GM18868 (cell line): ENCODE data around the gene CIRBP.
A peak's percentile ranks its signal among the peaks of the same experiment; 100 is the strongest.

Source experiments
- ATAC-seq: cut with Tn5 transposase; IDR thresholded peaks from one replicate; pipeline ENCODE4 v1.9.1; 2021; ENCODE audit warnings: mild to moderate bottlenecking, moderate library complexity; ENCODE audit not compliant: unreplicated experiment

Gene CIRBP

DNA sequence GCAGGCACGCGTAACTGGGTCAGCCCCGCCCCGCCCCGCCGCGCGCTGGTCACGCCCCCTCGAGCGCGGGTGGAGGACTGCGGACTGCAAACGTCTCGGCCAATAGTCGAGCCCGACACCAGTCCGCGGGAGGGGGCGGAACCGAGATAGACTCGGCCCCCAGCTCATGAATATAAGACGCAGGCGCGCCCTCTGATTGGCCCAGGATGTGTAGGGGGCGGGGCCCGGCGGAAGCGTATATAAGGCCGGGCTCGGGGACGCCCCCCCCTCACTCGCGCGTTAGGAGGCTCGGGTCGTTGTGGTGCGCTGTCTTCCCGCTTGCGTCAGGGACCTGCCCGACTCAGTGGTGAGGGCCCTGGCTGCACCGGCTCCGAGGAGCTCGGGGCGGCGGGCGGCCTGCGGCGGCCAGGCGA lies at the start of gene CIRBP:
TSS of gene CIRBP (plus strand) at position 268 of the 413 bp plus-strand sequence. CDS start 1,602 bp downstream, outside the sequence.
- ATAC-seq, result peak; percentile 58

DNA sequence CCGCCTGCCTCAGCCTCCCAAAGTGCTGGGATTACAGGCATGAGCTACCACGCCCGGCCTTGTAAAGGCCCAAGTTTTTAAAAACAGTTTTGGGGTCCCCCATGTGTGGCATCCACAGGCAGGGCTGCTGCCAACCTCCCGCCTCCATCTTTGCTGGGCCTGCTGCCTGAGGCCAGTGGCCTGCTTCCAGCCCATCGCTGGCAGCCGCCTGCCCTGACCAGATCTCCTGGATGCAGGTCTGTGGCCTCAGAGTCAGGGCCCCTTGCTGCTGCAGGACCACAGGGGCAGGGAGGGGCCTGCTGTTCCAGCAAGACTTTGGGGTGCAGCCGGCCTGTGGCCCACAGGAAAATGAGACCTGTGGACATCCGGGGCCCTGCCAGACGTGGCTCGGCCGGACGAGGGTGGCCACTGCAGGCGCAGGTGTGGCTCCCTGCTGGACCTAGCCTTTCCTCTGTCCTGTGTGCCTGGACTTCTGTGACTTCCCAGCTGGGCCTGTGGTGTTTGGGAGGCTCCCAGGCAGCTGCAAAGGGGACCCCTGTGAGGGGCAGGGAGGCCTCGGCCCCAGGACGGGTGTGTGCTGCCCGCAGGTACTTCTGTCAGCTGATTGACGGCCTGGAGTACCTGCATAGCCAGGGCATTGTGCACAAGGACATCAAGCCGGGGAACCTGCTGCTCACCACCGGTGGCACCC lies 49.2 kb upstream of the CIRBP start:
- no peak for ATAC-seq

DNA sequence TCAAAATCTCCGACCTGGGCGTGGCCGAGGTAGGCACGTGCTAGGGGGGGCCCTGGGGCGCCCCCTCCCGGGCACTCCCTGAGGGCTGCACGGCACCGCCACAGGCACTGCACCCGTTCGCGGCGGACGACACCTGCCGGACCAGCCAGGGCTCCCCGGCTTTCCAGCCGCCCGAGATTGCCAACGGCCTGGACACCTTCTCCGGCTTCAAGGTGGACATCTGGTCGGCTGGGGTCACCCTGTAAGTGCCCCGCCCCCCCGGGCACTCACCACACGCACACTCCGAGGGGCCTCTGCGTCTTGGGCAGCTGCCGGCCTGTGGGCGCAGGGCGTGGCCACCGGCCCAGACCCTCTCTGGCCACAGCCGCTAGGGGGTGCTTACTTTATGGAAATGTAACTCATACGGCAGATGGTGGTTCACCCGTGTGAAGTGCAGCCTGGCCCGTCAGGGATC lies 48.6 kb upstream of the CIRBP start:
- no peak for ATAC-seq

DNA sequence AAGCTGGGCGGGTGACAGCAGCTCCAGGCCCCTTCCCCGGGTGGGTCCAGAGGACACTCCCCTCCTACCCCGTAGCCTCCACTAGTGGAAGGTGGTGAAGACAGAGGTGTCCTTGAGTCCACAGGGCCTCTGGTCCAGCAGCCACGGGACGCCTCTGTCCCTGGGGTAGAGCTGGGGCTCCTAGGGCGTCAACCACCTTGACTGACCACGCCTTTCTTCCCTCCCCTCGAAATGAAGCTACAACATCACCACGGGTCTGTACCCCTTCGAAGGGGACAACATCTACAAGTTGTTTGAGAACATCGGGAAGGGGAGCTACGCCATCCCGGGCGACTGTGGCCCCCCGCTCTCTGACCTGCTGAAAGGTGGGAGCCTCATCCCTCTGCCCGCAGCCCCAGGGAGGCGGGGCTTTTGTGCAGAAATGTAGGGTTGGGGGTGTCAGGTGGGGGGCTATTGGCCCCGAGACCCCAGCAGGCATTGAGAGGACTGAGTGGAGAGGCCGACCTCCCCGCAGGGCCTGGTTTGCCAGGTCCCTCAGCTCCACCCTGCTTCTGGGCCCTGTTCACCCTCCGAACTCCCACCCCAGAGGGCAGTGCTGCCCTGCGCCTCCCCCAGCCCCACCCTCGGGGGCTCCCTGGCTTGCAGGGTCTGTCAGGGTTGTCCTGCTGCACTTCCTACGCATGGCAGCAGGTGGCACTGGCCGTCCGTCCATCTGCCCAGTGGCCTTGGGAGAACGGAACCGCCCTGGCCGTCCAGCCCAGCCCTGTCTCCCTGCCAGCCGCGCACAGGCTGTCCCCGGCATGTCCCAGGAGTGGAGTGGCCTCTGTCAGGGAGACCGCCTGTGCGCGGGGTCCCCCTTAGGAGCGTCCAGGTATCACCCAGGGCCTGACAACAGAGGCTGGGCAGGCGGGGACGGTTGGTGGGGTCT lies 47.9 kb upstream of the CIRBP start:
- ATAC-seq, result no peak

DNA sequence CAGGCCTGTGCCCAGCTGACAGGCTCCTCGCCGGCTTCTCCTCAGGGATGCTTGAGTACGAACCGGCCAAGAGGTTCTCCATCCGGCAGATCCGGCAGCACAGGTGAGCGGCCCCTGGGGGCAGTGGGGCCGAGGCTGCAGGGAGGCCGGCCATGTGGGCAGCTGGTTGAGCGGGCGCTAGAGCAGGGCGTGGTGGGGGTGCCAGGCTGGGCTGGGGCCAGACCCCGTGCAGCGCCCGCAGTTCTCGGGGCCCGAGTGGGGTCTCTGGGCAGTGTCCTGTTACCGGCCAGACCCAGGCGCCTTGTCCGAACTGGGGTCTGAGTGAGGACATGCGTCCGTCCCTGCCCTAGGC lies 47.3 kb upstream of the CIRBP start:
- ATAC-seq, result no peak

DNA sequence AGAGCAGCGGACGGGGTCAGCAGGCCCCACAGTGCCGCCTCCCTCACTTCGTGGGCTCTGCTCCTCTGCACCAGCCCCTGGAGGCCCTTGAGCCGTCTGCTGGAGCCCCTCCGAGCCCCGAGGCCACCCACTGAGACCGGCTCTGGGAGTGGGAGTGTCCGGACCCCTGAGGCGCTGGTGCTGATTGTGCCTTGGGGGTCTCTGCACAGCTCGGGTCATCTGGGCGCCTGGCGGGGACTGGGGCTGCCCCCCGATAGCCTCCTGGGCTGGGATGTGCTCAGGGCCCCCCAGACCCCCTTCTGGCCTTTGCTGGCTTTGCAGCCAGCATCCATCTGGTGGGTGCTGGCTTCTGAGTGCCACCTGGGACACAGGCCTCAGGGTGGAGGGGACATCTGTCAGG lies 46.7 kb upstream of the CIRBP start:
- no peak for ATAC-seq

DNA sequence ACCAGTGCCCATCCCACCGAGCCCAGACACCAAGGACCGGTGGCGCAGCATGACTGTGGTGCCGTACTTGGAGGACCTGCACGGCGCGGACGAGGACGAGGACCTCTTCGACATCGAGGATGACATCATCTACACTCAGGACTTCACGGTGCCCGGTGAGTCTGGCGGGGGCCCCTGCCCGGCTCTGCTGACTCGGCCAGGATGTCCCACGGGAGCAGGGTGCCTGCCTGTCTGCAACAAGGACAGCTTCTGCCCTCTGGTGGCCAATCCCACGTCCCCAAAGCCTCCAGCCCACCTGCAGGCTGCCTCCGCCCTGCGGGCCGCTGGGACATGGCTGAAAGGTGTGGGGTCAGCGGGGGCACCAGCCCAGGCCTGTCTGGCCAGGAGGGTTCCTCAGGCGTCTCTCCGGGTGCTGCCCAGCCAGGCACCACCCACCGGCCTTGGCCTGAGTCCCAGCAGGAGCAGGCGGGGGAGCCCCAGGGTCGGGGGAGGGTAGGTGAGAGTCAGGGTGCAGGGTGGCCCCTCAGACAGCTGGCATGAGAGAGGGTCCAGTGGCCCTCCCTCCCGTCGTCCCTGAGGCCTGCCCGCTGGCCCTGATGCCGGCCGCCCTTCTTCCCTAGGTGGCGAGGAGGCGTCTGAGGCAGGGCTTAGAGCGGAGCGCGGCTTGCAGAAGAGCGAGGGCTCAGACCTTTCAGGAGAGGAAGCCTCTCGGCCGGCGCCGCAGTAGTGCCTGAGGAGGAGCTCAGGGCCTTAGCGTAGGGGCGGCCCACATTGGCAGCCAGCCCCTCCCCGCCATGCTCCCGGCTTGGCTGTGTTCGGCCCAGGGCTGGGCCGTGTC lies 45.9 kb upstream of the CIRBP start:
- no peak for ATAC-seq

DNA sequence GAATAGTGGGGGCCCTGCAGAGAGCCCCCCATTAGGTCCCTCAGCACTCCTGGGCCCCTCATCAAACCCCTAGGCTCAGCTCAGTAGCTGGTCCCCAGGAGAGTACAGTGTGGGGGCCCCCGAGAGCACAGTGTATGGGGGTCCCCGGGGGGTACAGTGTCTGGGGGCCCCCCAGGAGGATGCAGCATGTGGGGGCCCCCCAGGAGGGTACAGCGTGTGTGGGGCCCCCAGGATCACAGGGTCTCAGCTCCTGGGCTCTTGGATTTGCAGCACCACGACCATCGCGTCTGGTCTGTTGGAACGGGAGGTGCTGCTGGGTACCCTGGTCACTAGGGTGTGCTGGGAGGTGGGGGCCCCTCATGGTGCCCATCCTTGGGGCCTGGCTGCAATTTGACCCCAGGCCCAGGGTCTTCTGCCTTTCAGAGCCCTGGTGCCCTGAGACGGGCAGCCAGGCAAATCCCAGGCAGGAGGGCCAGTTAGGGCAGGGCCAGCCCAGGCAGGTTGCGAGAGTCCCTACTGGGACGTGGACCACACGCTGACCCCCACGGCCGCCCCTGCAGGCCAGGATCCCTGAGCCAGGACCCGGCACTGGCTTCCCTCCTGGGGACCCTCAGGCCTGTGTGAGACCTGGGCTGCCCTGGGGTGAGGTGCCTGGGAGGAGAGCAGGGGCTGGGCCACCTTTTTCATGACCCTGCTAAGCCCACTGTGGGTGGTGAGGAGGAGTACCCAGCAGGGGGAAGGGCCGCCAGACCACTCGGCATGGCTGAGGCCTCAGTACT lies 44.9 kb upstream of the CIRBP start:
- no peak for ATAC-seq

DNA sequence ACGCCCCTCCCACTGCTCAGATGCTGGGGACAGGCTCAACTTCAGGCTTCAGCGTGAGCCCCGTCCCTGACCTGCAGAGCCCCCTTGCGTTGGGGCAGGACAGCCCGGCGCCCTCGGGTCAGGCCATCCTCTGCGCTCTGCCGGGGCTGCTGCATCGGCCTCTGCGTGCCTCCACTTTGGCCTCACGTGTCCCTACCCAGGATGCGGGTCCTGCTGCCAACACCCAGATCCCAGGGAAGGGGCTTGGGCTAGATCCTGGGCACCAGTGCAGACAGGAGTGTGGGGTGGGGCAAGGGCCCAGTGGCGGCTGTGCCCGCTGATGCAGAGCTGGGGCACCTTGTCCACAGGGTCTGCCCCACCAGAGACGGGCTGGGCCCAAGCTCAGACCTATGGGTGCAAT lies 44.3 kb upstream of the CIRBP start:
- no peak for ATAC-seq

DNA sequence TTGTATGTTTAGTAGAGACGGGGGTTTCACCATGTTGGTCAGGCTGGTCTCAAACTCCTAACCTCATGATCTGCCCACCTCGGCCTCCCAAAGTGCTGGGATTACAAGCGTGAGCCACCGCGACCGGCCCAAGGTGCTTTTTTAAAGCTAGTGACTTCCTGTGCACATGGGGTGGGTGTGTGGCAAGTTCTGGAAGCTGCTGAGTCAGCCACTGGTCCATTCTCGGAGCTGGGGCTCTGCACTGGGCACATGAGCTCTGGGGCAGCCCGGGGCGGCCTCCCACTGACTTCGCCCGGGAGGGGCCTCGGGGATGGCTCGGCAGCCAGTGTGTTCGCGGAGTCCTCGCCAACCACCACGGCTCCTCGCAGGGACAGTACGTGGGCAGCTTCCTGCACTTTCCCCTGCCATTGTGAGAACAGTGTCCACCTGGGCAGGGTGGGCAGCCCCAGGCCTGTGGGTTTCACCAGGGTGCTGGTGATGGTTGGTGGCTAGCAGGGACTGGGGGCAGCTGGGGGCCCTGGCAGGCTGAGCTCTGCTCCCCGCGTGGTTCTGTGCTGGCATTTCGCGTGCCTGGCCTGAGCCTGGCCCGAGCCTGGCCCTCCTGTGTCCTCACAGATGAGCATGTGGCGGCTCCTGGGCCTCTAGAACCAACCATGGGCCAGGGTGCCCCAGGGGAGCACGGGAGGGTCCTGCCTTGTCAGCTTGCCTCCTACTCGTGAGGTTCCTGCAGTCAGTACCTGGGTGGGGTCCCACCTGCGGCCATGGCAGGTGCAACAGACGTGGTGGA lies 43.5 kb upstream of the CIRBP start:
- ATAC-seq, result no peak

DNA sequence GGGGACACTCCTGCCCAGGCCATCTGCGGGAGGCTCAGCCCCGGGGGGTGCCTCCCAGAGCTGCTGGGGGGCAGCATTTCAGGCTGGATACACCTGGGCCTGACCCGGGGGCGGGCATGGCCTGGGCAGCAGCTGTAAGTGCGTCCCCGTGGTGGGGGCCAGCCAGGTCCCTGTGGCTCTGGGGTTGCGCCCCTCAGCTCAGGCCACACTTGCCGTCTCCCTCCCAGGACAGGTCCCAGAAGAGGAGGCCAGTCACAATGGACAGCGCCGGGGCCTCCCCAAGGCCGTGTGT lies 43.0 kb upstream of the CIRBP start:
- no peak for ATAC-seq

DNA sequence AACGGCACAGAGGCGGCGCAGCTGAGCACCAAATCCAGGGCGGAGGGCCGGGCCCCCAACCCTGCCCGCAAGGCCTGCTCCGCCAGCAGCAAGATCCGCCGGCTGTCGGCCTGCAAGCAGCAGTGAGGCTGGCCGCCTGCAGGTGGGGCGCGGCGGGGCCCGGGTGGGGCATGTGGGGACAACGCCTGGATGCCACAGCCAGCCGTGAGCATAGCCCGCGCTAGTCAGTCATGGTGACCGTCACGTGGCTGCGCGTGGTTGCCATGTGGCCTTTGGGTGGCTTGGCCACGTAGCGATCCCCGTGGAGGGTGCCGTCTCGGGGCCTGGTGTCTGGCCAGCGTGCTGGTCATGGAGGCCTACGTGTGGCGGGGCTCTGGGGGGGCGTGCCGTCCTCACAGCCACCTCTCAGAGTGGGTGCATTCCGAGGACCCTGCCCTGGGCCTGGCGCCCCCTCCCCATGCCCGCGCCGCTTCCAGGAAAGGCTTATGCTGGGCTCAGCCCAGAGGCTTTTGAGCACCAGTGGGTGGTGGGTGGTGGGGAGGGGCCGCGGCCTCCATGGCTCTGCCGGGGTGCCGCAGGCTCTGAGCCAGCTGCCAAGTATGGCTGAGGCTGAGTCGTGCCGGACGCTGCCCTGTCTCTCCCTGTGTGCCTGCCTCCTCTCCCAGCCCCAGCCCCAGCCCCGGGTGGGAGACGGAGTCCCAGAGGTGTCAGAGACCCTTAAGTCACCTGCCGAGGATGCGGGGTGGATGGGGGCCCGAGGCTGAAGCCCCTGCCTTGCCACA lies 42.4 kb upstream of the CIRBP start:
- no peak for ATAC-seq

DNA sequence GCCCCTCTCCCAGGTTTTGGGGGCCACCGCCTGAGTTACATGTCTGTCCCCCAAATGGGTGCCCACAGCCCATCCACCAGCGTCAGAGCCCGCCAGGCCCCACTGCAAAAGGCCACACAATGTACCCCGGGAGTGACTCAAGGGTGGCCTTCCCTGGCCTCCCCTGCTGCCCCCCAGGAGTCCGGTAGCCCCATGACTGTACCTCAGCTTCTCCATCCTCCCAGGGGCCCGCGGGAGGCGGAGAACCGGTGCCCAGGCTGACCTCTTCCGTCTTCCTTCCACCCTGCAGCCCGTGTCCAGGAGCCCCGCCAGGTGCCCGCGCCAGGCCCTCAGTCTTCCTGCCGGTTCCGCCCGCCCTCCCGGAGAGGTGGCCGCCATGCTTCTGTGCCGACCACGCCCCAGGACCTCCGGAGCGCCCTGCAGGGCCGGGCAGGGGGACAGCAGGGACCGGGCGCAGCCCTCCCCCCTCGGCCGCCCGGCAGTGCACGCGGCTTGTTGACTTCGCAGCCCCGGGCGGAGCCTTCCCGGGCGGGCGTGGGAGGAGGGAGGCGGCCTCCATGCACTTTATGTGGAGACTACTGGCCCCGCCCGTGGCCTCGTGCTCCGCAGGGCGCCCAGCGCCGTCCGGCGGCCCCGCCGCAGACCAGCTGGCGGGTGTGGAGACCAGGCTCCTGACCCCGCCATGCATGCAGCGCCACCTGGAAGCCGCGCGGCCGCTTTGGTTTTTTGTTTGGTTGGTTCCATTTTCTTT lies 41.7 kb upstream of the CIRBP start:
- ATAC-seq, result no peak

DNA sequence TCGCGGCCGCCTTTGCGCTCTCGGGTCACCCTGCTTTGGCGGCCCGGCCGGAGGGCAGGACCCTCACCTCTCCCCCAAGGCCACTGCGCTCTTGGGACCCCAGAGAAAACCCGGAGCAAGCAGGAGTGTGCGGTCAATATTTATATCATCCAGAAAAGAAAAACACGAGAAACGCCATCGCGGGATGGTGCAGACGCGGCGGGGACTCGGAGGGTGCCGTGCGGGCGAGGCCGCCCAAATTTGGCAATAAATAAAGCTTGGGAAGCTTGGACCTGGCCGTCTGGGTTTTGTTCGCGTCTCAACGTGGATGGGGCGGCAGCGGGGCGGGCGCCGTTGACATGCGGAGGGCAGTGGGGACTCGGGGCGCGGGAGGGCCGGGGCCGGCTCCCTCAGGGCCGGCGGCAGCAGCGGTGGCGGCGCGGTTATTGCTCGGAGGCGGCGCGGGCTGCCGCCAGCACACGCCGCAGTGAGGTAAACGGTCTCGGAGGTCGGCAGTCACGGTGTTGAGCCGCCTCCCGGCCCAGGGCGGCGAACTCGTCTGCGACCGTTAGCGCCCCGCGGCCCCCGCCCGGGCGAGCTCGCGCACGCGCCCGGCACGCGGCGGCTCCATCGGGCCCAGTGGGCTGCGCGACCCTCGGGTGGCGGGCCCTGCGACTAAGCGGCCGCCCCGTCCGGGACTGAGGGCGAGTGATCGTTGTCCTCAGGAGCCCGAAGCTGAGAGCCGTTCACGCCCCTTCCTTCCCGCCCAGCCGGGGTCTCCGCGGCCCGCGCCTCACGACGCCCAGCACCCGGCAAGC lies 40.8 kb upstream of the CIRBP start:
- ATAC-seq, result no peak

DNA sequence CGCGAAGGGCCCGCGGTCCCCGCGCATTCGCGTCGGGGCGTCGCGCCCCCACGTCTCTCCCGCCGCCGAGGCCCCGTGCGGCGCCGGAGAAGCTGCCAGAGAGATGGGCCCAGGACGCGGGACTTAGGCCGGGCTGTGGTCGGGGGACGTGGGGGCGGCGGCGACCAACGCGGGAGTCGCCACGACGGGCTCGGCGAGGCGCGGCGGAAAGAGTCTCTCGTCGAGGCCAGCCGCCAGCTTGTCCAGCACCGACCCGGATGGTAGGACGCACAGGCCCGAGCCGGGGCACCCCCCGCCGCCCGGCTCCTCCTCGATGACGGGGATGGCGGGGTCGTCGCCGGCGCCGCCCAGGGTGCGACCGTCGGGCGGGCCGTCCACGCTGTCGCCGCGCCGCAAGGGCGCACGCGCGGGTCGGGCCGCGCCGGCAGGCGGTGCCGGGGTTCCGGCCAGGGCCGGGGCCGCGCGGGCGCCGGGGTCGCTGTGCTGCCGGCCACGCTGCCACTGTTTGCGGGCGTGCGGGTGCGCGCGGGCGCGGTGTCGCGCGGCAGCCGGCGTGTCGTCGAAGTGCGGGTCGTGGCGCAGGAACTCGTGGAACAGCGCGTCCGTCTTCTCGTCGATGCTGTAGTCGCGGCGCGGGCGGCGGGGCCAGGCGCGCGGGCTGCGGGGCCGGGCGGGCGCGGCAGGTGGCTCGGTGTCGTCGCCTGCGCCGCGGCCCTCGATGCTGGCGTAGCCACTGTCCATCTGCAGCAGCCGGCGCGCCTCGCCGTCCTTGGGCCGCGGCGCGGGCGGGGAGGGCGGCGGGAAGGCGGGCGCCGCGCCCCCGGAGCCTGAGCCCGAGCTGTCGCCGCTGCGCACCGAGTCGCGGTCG lies 39.8 kb upstream of the CIRBP start:
- ATAC-seq, result no peak

DNA sequence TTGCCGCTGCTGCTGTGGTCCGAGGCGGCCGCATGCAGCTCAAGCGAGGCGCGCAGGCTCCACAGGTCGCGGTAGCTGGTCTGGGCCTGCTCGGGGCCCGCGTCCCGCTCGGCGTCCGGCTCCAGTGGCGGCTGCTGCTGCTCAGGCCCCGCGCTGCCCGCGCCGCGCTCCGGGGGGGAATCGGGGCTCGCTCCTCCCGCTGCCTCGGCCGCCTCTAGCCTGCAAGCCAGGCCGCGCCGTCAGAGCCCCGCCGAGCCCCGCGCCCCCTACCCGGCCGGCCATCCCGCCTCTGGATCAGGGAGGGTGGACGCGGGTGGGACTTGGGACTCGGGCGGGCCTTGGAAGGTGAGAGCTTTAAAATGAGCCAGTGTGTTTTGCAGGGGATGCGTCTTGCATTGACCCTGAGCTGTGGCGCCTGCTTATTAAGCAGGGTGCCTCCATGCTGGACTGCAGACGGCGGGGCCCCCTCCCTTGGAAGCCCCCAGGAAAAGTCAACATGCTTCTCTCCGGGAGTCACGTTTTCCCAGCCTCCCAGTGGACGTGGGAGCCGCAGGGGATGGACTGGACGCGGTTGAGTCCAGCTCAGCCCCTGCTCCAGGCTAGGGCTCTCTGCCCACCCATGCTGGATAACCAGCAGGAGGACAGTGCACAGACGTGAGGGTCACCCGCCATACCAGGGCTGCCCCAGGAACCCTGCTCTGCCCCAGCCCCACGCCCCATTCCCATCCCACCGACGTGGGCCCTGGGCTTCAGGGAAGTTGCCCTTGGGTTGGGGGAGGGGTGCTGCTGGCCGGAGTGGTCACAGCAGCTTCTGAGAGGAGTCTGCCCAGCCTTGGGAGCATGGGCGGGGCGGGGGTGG lies 39.0 kb upstream of the CIRBP start:
- no peak for ATAC-seq
